Parathyroid adenoma (tissue), 2 donors: ENCODE results near the gene SUPT6H.
A peak's percentile ranks its signal among the peaks of the same experiment; 100 is the strongest.
"Not testable (repeated sequence)": the region's sequence is repeated elsewhere in the genome, so short reads cannot be mapped to it uniquely, and the experiment has no call there.

Experiments used
- H2AFZ ChIP-seq: fragments of 300-600 bp; sonication (generic); one replicate; pipeline ENCODE4 v1.7.0; 2017; ENCODE audit warnings: antibody characterized with exemption, mild to moderate bottlenecking
- H3K27ac ChIP-seq: fragments of 300-600 bp; sonication (generic); one replicate; pipeline ENCODE4 v1.7.0; 2017
- H3K27me3 ChIP-seq: fragments of 300-600 bp; sonication (generic); one replicate; pipeline ENCODE4 v1.7.0; 2017; ENCODE audit warnings: low read length; ENCODE audit not compliant: control insufficient read depth, insufficient read depth
- H3K36me3 ChIP-seq: fragments of 300-600 bp; sonication (generic); one replicate; pipeline ENCODE4 v1.7.0; 2017; ENCODE audit warnings: low read length; ENCODE audit not compliant: control insufficient read depth, insufficient read depth
- H3K4me1 ChIP-seq: fragments of 300-600 bp; sonication (generic); one replicate; pipeline ENCODE4 v1.7.0; 2017; ENCODE audit warnings: control low read depth
- H3K4me2 ChIP-seq: fragments of 300-600 bp; sonication (generic); one replicate; pipeline ENCODE4 v1.7.0; 2017; ENCODE audit warnings: low read length
- H3K4me3 ChIP-seq: fragments of 300-600 bp; sonication (generic); one replicate; pipeline ENCODE4 v1.7.0; 2017; ENCODE audit warnings: low read depth, low read length
- H3K79me2 ChIP-seq: fragments of 300-600 bp; sonication (generic); one replicate; pipeline ENCODE4 v1.7.0; 2017; ENCODE audit warnings: control low read depth
- H3K9ac ChIP-seq: fragments of 300-600 bp; sonication (generic); one replicate; pipeline ENCODE4 v1.7.0; 2017; ENCODE audit warnings: mild to moderate bottlenecking
- H3K9me3 ChIP-seq: fragments of 300-600 bp; sonication (generic); one replicate; pipeline ENCODE4 v1.7.0; 2017; ENCODE audit warnings: low read length; ENCODE audit not compliant: control insufficient read depth
- CTCF ChIP-seq: fragments of 300-600 bp; sonication (generic); IDR thresholded peaks from one replicate; pipeline ENCODE4 v1.7.0; 2017; ENCODE audit warnings: antibody characterized with exemption, mild to moderate bottlenecking
- donor health status: primary hyperparathyroidism.

SUPT6H gene

GRCh38 chr17:28720247-28720996 is 58.4 kb downstream of the SUPT6H start:
- Histone ChIP-seq H3K4me3 (peak overlapping the region; percentile 85), H3K4me1 (peaks cover 21% of the 10 kb centered on the region), H3K4me2 (peak overlapping the region; percentile 79), H3K27ac (peak overlapping the region; percentile 80), H3K9ac (peak overlapping the region; percentile 61), H3K9me3 (no peaks in the 10 kb centered on the region), H3K79me2 (peaks cover 8% of the 10 kb centered on the region), H3K27me3 (no peaks in the 10 kb centered on the region), H3K36me3 (no peaks in the 10 kb centered on the region), H2AFZ (peak overlapping the region; percentile 89)
- no peak for TF ChIP-seq CTCF

DNA sequence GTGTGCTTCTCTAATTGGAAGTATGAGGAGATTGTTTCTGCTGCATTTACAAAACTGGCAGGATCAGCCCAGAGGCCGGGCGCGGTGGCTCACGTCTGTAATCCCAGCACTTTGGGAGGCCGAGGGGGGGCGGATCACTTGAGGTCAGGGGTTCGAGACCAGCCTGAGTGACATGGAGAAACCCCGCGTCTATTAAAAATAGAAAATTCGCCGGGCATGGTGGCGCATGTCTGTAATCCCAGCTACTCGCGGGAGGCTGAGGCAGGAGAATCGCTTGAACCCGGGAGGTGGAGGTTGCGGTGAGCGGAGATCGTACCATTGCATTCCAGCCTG is 59.0 kb downstream of the SUPT6H start:
- H3K4me2 ChIP-seq: peak overlapping the region; percentile 79
- not testable (repeated sequence) for H3K27me3 ChIP-seq, H2AFZ ChIP-seq, H3K9ac ChIP-seq, H3K79me2 ChIP-seq, H3K36me3 ChIP-seq, H3K9me3 ChIP-seq, H3K27ac ChIP-seq
- peaks cover 25% of the 10 kb centered on the region for H3K4me1 ChIP-seq
- H3K4me3 ChIP-seq: peak overlapping the region; percentile 85

DNA sequence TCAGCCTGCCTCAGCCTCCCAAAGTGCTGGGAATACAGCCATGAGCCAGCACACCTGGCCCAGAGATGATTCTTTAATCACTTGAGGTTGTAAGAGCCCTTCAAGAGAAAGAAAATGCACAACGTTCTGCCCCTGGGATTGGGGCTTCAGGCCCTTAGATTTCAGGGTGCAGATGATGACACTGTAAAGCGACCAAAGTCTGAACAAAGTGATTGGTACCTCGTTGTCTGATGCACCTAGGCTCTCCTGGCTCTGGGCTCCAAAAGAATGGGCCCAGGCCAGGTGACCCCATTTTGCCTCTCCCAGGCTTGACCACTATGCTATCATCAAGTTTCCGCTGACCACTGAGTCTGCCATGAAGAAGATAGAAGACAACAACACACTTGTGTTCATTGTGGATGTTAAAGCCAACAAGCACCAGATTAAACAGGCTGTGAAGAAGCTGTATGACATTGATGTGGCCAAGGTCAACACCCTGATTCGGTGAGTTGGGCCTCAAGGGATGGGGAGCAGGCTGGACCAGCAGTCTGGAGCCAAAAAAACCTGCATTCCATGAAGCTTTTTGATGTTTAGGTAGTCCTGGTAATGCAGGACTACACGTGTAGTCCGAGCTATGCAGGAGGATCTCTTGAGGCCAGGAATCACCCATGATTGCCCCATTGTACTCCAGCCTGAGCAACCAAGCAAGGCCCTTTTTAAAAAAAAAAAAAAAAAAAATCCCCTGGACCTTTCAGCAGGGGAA is 60.6 kb downstream of the SUPT6H start:
- Histone ChIP-seq H3K4me2 (no peak overlapping the region), H3K4me1 (peaks cover 29% of the 10 kb centered on the region), H3K36me3 (no peaks in the 10 kb centered on the region), H3K79me2 (peaks cover 8% of the 10 kb centered on the region), H3K9me3 (no peaks in the 10 kb centered on the region), H2AFZ (no peak overlapping the region), H3K27ac (no peak overlapping the region), H3K27me3 (no peaks in the 10 kb centered on the region), H3K4me3 (no peak overlapping the region), H3K9ac (no peak overlapping the region)
- TF ChIP-seq CTCF: no peak

- Histone ChIP-seq H3K4me2 (no peak overlapping the region), H3K27ac (no peak overlapping the region), H3K9ac (no peak overlapping the region), H3K27me3 (no peaks in the 10 kb centered on the region), H2AFZ (no peak overlapping the region), H3K36me3 (no peaks in the 10 kb centered on the region), H3K9me3 (no peaks in the 10 kb centered on the region), H3K4me1 (peaks cover 36% of the 10 kb centered on the region), H3K79me2 (peaks cover 8% of the 10 kb centered on the region), H3K4me3 (no peak overlapping the region)
- TF ChIP-seq CTCF: no peak
Observed at GRCh38 chr17:28723159-28723835, 61.3 kb downstream of the SUPT6H start.

DNA sequence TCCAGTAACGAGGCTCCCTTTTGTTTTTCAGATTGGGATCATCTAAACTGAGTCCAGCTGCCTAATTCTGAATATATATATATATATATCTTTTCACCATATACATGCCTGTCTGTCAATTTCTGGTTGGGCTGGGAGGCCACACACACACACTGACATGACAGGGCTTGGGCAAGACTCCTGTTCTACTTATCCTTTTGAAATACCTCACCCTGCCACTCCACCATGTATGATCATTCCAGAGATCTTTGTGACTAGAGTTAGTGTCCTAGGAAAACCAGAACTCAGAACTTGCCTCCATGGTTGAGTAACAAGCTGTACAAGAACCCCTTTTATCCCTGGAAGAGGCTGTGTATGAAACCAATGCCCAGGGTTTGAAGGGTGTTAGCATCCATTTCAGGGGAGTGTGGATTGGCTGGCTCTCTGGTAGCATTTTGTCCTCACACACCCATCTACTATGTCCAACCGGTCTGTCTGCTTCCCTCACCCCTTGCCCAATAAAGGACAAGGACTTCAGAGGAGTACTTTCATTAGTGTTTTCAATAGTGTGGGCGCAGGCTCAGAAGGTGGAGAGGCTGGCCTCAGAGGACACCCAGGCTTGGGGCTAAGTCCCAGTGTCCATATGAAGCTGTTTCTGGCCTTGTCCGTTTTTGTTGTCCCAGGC is 62.0 kb downstream of the SUPT6H start:
- H3K79me2 ChIP-seq, H3K27ac ChIP-seq, H3K27me3 ChIP-seq, H3K9me3 ChIP-seq, H3K4me3 ChIP-seq, H3K4me2 ChIP-seq, H2AFZ ChIP-seq, H3K9ac ChIP-seq, H3K36me3 ChIP-seq: not testable (repeated sequence)
- peaks cover 32% of the 10 kb centered on the region for H3K4me1 ChIP-seq
